HG03066 (cell line): ENCODE data around the gene IFT122.
"Not testable (repeated sequence)": the region's sequence is repeated elsewhere in the genome, so short reads cannot be mapped to it uniquely, and the experiment has no call there.

Experiments used
- ATAC-seq: cut with Tn5 transposase; IDR thresholded peaks from one replicate; pipeline ENCODE4 v1.9.1; 2021; ENCODE audit warnings: low read depth; ENCODE audit not compliant: unreplicated experiment

IFT122 gene

GRCh38 chr3:129532261-129532660 is 92.2 kb downstream of the IFT122 start:
- ATAC-seq, result no peak

DNA sequence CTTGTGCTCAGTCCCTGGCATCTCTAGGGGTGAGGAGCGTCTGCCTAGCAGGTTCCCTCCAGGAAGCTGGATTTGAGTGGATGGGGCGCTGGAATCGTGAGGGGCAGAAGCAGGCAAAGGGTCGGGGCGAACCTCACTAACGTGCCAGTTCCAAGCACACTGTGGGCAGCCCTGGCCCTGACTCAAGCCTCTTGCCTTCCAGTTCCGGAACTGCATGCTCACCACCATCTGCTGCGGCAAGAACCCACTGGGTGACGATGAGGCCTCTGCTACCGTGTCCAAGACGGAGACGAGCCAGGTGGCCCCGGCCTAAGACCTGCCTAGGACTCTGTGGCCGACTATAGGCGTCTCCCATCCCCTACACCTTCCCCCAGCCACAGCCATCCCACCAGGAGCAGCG is 93.4 kb downstream of the IFT122 start:
- no peak for ATAC-seq

- no peak for ATAC-seq
Observed at GRCh38 chr3:129534428-129535027, 94.5 kb downstream of the IFT122 start.

- no peak for ATAC-seq
Observed at GRCh38 chr3:129535075-129535474, 95.1 kb downstream of the IFT122 start.

DNA sequence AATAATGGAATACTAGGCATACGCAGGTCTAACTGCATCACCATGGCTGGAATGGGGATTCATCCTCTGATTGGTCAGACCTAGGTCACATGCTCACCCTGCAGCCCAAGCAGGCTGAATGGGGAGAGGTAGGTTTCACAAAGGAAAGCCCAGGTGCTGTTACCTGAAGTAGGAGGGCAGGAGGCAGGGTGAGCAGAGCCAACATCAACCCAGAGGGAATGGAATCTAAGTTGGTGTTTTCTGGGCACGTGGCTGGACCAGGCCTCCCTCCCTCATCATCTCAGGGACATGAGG is 96.3 kb downstream of the IFT122 start:
- no peak for ATAC-seq

DNA sequence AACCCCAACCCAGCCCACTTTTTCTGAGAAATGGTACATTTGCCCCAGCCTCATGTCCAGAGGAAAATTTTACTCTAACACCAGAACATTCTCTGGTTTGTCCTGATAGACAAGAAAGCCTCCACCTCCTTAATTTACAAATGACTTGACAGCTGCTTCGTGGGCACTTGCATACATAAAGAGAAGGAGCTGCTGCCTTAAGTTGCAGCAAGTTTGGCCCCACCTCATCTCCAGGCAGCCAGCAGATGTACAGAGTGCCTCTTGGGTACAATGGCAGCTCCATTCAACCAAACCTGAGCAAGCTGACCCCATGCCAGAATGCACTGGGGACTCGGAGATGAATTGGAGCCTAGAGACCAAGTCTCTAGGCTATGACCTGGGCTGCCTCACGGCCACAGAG is 96.8 kb downstream of the IFT122 start:
- no peak for ATAC-seq

- ATAC-seq, result no peak
Observed at GRCh38 chr3:129539206-129539605, 99.2 kb downstream of the IFT122 start.

DNA sequence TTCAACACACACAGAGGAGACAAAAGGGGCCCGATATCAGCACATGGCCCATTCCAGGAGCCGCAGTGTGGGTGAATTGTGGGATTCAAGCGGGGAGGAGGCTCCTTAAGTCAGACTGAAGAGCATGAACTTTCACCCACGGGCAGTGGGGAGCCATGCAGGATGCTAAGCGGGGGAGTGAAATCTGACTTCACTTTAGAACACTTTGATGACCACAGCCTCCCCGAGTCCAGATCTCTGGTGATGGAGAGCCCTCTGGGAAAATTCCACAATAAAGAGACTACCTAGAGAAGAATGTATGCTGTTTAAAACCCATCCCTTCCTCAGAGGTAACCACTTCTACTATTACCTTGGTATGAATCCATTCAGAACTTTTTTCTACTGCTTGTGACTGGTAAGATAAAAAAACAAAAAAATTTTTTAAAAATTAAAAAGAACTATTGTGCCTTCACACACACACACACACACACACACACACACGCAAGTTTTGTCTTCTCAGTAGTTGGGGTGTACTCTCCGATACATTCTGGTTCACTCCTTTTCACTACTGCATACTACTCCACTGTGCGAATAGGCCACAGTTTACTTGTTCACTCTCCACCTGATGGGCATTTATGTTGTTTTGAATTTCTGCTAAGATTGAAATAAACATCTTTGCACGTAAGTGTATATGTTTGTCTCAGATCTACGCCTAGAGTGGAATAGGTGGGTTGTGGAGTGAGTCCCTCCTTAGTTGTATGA is 100.9 kb downstream of the IFT122 start:
- no peak for ATAC-seq

GRCh38 chr3:129542747-129543146 is 102.7 kb downstream of the IFT122 start:
- no peak for ATAC-seq

DNA sequence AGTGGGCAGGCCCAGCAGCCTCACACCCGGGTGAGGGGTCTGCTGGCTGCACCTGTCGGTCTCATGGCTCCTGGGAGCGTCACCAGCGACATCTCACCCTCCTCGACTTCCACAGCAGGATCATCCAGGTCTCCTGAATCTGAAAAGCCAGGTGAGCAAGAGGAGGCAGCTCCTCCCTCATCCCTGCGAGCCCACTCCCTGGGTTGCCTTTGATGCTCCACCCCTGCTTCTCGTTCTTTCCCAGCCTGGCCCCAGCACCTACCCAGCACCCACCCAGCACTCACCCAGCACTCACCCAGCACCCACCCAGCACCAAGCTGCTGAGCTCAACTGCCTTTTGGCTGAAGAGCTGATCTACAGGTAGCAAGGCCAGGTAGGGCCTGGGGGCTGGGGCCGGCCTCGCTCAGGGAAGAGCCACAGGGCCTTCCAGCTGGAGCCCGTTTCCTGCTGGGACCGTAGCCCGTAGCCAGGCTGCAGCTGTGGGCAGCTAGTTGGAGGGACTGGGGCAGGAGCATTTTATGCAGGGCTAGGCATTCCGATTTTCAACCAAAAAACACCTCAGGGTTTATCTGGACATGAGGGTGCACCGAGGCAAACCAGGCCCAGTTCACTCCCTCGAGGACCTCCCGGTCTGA is 103.2 kb downstream of the IFT122 start, which contains the start of gene H1-8:
TSS of gene H1-8 (plus strand) at position 20 of the 635 bp plus-strand sequence. CDS start at position 64, 44 bp downstream.
- ATAC-seq, result no peak

DNA sequence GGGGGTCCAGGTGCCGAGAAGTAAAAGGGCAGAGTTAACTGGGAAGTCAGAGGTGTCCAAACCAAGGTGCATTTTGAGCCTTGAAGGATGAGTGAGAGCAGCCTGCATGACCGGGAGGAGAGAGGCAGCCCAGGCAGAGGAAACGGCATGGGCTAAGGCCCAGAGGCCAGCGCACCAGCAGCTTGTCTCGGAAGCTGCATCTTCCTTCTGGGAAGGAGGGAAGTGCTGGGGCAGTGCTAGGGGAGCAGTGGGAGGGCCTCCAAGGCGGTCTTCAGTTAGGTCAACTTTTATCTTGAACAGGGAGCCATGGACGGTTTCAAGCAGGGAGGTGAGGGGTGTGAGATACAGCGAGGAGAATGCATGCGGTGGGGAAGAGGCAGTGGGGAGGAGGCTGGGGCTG is 104.0 kb downstream of the IFT122 start:
- no peak for ATAC-seq

- not testable (repeated sequence) for ATAC-seq
Observed at GRCh38 chr3:129545951-129546350, 105.9 kb downstream of the IFT122 start.

DNA sequence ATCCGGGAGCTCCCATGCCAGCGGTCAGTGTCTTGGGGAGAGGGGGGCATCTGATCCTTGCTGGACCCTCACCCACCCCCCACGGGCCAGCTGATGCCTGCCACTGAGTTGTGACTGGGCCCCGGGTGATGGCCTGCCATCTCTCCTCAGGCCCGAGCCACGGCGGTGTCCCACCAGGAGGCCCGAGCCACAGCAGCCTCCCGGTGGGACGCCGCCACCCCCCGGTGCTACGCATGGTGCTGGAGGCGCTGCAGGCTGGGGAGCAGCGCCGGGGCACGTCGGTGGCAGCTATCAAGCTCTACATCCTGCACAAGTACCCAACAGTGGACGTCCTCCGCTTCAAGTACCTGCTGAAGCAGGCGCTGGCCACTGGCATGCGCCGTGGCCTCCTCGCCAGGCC is 107.2 kb downstream of the IFT122 start:
- no peak for ATAC-seq

DNA sequence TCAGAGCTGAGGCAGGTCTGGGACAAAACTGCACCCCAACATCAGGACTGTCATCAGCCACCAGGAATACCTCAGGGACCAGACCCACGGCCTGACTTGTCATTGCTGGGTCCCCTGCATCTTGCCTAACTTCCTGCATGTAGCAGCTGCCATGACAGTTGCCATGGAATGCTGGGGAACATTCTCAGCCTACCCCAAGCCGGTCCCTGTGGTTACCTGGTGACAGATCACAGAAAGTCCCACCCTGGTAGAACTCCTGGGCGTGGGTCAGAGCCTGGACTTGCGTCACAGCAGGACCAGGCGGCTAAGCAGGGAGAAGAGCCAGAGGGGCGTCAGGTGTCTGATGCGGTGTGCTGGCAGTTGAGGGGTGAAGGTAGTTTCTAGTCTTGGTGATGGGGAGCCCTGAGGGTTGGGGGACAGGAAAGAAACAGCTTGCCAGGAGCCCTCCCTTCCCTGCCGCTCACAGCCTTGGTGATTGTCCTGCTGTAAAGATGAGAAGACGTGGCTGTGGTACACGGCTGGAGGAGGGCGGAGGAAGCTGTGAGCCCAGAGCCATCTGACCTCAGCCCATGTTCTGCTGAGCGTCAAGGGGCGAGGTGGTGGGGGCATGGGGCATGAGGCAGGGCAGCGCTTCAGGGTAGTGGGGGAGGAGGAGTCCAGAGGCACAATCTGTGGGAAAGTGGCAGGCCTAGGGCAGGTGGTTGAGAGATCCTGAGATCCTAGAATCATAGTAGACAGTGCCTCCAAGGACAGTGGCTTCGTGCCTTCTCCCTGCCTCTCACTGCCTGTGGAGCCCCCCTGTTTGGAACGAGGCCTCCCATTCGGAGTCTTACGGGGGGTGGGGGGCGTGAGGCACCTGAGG is 108.3 kb downstream of the IFT122 start:
- no peak for ATAC-seq

- no peak for ATAC-seq
Observed at GRCh38 chr3:129549006-129549800, 109.2 kb downstream of the IFT122 start.

GRCh38 chr3:129549805-129550204 is 109.8 kb downstream of the IFT122 start:
- ATAC-seq, result no peak

DNA sequence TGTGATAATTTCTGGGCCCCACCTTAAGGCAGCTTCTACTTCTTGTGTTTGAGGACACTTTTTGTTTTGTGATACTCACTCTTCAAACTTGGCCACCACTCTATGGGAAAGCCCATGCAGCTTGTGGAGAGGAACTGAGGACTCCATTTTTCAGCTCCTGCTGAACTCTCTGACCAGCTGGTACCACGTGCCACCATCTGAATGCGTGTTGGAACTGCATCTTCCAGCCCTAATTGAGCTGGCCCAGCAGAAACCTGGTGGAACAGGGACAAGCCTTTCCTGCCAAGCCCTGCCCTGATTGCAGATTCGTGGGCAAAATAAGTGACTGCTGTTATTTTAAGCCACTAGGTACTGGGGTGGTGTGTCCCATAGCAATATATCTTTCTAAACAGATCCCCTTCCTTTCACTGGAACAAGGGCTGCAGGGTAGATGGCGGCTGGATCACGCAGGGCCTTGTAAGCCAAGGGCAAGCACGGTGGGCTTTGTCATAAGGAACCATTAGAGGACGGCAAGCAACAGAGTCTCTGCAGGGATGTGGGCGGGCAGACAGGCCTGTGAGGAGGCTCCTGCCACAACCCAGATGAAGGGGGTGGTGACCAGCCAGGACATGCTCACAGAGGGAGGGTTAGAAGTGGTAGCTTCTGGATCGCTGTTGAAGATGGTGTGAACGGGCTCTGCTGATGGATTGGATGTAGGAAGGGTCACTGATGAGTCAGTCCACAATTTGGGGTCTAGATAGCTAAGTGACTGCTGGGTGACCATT is 112.4 kb downstream of the IFT122 start:
- no peak for ATAC-seq

DNA sequence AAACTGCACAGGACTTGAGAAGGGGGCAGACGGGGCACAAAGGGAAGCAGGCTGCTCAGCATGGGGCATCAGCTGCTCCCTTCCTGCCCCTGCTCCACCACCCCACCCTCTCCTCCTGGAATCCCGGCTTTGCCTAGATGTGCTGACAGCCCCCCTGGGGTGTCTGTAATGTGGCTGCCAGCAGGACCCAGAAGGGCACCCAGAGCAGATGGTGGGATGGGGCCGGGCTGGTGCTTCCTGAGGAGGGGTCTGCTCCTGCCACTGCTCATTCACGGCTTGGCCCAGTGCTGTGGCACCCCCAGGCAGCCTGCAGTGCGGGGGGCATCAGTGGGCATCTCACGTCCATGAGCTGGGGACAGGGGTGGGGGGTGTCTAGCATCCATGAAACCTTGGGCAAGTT is 113.1 kb downstream of the IFT122 start:
- ATAC-seq, result no peak

- no peak for ATAC-seq
Observed at GRCh38 chr3:129553719-129554118, 113.7 kb downstream of the IFT122 start.
